HPDE6-E6E7 (cell line): ENCODE data around the gene DCAF17.
A peak's percentile ranks its signal among the peaks of the same experiment; 100 is the strongest.
"Not testable (repeated sequence)": the region's sequence is repeated elsewhere in the genome, so short reads cannot be mapped to it uniquely, and the experiment has no call there.

ENCODE experiments used
- DNase-seq: peaks from one replicate; pipeline ENCODE4 v3.0.0; 2011; ENCODE audit warnings: missing footprints; ENCODE audit errors: extremely low spot score

The DCAF17 gene

GRCh38 chr2:171452773-171453172, 18.7 kb downstream of the DCAF17 start:
- DNase-seq = no peak

- no peak for DNase-seq
Measured at GRCh38 chr2:171459498-171459897, 25.5 kb downstream of the DCAF17 start.

- no peak for DNase-seq
Measured at GRCh38 chr2:171460537-171460936, 26.5 kb downstream of the DCAF17 start.

- DNase-seq = no peak
Measured at GRCh38 chr2:171469176-171469575, 35.1 kb downstream of the DCAF17 start.

GRCh38 chr2:171470129-171470528, 36.1 kb downstream of the DCAF17 start:
- DNase-seq = no peak

GRCh38 chr2:171475979-171476378, 42.0 kb downstream of the DCAF17 start:
- DNase-seq = no peak

- DNase-seq = no peak
Measured at GRCh38 chr2:171478345-171478744, 44.3 kb downstream of the DCAF17 start.

GRCh38 chr2:171479154-171479814, 45.3 kb downstream of the DCAF17 start:
- DNase-seq = no peak

- DNase-seq = no peak
Measured at GRCh38 chr2:171480908-171481307, 46.9 kb downstream of the DCAF17 start.

GRCh38 chr2:171482308-171482707, 48.3 kb downstream of the DCAF17 start:
- no peak for DNase-seq

- no peak for DNase-seq
Measured at GRCh38 chr2:171482877-171483276, 48.9 kb downstream of the DCAF17 start.

- DNase-seq = no peak
Measured at GRCh38 chr2:171483793-171484192, 49.8 kb downstream of the DCAF17 start.

GRCh38 chr2:171485116-171485515, 51.1 kb downstream of the DCAF17 start:
- DNase-seq = no peak

- DNase-seq = no peak
Measured at GRCh38 chr2:171487201-171487600, 53.2 kb downstream of the DCAF17 start.

GRCh38 chr2:171487803-171488259, 53.8 kb downstream of the DCAF17 start:
- DNase-seq = no peak

- peak; percentile 46 for DNase-seq
Measured at GRCh38 chr2:171490577-171490976, 56.6 kb downstream of the DCAF17 start.

- DNase-seq = no peak
Measured at GRCh38 chr2:171491292-171491691, 57.3 kb downstream of the DCAF17 start.

- DNase-seq = no peak
Measured at GRCh38 chr2:171492664-171493063, 58.6 kb downstream of the DCAF17 start.

GRCh38 chr2:171497664-171498063, 63.6 kb downstream of the DCAF17 start:
- DNase-seq = not testable (repeated sequence)

GRCh38 chr2:171505374-171505773, 71.3 kb downstream of the DCAF17 start:
- DNase-seq = no peak

- no peak for DNase-seq
Measured at GRCh38 chr2:171509945-171510731, 76.1 kb downstream of the DCAF17 start.

GRCh38 chr2:171512014-171512413, 78.0 kb downstream of the DCAF17 start:
- no peak for DNase-seq

GRCh38 chr2:171512683-171513195, 78.7 kb downstream of the DCAF17 start:
- no peak for DNase-seq
